ENCODE data around the gene RHOA. TPM values are rescaled to one million over a fixed set of nuclear protein-coding genes. Genes with fewer than 3 reads are reported as not detected.

The RHOA gene
- total RNA-seq, 4 donors from 2014 or later, result 380 to 521 (median 480) TPM

DNA sequence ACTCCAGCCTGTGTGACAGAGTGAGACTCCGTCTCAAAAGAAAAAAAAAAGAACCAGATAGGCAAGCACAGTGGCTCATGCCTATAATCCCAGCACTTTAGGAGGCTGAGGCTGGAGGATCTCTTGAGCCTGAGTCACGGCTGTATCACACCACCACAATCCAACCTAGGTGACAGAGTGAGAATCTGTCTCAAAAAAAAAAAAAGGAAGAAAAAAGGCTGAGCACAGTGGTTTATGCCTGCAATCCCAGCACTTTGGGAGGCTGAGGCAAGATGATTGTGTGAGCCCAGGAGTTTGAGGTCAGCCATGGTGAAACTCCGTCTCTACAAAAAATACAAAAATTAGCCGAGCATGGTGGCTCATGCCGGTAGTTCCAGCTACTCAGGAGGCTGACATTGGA lies 23.0 kb upstream of the RHOA start:
- Histone ChIP-seq H3K27me3 (no peaks in the 10 kb centered on the region), H3K36me3 (no peaks in the 10 kb centered on the region), H3K27ac (replicated peaks in 1 of 4) (no peak overlapping the region), H3K9me3 (no peaks in the 10 kb centered on the region), H3K4me1 (peaks cover 3 to 5% (median 5%) of the 10 kb centered on the region in 4 donors), H3K4me3 (no peak overlapping the region)
- 85% methylated on average over 5 of the region's 5 CpGs for WGBS
- TF ChIP-seq EP300 (IDR thresholded peaks at IDR 0.05), result no peak
- no peak for TF ChIP-seq POLR2A (IDR thresholded peaks at IDR 0.05; ENCODE audit: low read depth)
- TF ChIP-seq, protein P1, sequence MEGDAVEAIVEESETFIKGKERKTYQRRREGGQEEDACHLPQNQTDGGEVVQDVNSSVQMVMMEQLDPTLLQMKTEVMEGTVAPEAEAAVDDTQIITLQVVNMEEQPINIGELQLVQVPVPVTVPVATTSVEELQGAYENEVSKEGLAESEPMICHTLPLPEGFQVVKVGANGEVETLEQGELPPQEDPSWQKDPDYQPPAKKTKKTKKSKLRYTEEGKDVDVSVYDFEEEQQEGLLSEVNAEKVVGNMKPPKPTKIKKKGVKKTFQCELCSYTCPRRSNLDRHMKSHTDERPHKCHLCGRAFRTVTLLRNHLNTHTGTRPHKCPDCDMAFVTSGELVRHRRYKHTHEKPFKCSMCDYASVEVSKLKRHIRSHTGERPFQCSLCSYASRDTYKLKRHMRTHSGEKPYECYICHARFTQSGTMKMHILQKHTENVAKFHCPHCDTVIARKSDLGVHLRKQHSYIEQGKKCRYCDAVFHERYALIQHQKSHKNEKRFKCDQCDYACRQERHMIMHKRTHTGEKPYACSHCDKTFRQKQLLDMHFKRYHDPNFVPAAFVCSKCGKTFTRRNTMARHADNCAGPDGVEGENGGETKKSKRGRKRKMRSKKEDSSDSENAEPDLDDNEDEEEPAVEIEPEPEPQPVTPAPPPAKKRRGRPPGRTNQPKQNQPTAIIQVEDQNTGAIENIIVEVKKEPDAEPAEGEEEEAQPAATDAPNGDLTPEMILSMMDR (IDR thresholded peaks at IDR 0.05), result no peak
- TF ChIP-seq POLR2AphosphoS5 (IDR thresholded peaks at IDR 0.05), result no peak
- no peak for DNase-seq (ENCODE audit: extremely low spot score)
- intact Hi-C loops (cut with DNase I), result no loop called here

DNA sequence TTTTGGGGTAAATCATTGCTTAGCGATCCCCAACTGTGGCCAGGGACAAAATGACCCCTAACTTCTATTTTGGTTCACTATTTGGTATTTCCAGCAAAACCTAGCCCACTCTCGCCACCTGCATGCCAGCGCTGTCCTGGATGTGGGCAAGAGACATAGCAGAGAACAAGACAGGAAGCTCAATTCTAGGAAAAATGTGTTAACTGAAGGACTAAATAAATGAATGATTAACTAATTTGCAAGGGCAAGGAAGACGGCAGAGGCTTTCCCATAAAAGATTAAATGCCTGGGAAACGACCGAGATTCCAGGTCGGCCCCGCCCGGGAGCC lies 16.9 kb upstream of the RHOA start:
- Histone ChIP-seq H3K4me1 (peaks cover 11 to 19% (median 16%) of the 10 kb centered on the region in 4 donors), H3K9me3 (no peaks in the 10 kb centered on the region), H3K36me3 (peaks cover 0 to 26% (median 16%) of the 10 kb centered on the region in 4 donors), H3K27me3 (no peaks in the 10 kb centered on the region), H3K4me3 (peak overlapping the region; percentile 62 to 82 (median 72)), H3K27ac (replicated peaks in 1 of 4) (peak overlapping the region; percentile 86 to 94 (median 88))
- WGBS, result 8% methylated on average over 9 of the region's 9 CpGs
- DNase-seq (ENCODE audit: extremely low spot score), result no peak
- intact Hi-C loops (cut with DNase I), result no loop called here
- TF ChIP-seq POLR2A (IDR thresholded peaks at IDR 0.05; ENCODE audit: low read depth), result no peak
- TF ChIP-seq POLR2AphosphoS5 (IDR thresholded peaks at IDR 0.05), result no peak
- TF ChIP-seq, protein P1 (IDR thresholded peaks at IDR 0.05), result no peak
- TF ChIP-seq EP300 (IDR thresholded peaks at IDR 0.05), result no peak

DNA sequence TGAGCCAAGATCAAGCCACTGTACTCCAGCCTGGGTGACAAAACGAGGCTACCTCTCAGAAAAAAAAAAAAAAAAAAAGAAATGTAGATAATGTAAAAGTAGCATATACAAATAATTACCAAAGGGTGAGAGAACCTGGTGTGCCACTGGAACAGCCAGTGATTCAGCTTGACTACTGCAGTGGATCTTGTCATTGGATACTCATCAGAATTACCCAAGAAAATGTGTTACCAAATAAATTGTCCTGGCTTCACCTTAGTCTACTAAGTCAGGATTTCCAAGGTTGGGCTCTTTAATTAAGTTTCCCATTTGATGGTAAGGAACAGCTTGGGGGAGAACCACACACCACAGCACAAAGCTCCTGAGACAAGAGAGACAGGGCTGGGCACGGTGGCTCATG lies 15.8 kb upstream of the RHOA start:
- intact Hi-C loops (cut with DNase I), result no loop called here
- Histone ChIP-seq H3K9me3 (no peaks in the 10 kb centered on the region), H3K4me1 (peaks cover 14 to 29% (median 23%) of the 10 kb centered on the region in 4 donors), H3K27ac (replicated peaks in 1 of 4) (no peak overlapping the region), H3K36me3 (peaks cover 0 to 31% (median 16%) of the 10 kb centered on the region in 4 donors), H3K27me3 (no peaks in the 10 kb centered on the region), H3K4me3 (no peak overlapping the region)
- TF ChIP-seq POLR2A (IDR thresholded peaks at IDR 0.05; ENCODE audit: low read depth) (no peak), EP300 (IDR thresholded peaks at IDR 0.05) (no peak), POLR2AphosphoS5 (IDR thresholded peaks at IDR 0.05) (no peak)
- TF ChIP-seq, protein P1 (IDR thresholded peaks at IDR 0.05), result no peak
- WGBS, result 96% methylated on average over 2 of the region's 2 CpGs
- no peak for DNase-seq (ENCODE audit: extremely low spot score)

DNA sequence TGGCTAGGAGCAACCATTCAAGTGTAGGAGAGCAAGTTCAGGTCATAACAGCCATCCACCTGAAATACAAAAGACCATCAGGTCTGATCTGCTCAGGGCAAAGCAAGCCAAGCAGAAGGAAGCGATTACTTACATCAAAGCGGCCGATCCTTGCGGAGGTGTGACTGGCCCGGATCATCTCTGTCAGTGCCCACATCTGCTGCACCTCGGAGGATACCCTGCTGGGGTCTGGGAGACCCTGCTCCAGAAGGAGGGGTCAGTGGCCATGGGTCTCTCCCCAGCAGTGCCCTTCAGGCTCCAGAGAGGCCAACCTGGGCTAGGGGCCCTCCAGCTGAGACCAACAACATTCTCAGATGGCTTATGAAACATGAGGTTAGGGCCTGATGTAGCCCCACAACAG lies 13.0 kb upstream of the RHOA start:
- no peaks in the 10 kb centered on the region for H3K9me3 ChIP-seq
- TF ChIP-seq POLR2AphosphoS5 (IDR thresholded peaks at IDR 0.05), result no peak
- no peak for TF ChIP-seq POLR2A (IDR thresholded peaks at IDR 0.05; ENCODE audit: low read depth)
- no peak for TF ChIP-seq EP300 (IDR thresholded peaks at IDR 0.05)
- TF ChIP-seq, protein P1 (IDR thresholded peaks at IDR 0.05), result no peak
- DNase-seq (ENCODE audit: extremely low spot score), result no peak
- peaks cover 0 to 38% (median 21%) of the 10 kb centered on the region in 4 donors for H3K36me3 ChIP-seq
- H3K4me1 ChIP-seq, result peaks cover 13 to 39% (median 36%) of the 10 kb centered on the region in 4 donors
- no peak overlapping the region for H3K27ac ChIP-seq (replicated peaks in 1 of 4)
- intact Hi-C loops (cut with DNase I), result no loop called here
- H3K4me3 ChIP-seq, result no peak overlapping the region
- 92% methylated on average over 6 of the region's 6 CpGs for WGBS
- no peaks in the 10 kb centered on the region for H3K27me3 ChIP-seq
